HepG2 (cell line): ENCODE results near the gene RINL. TPM values are rescaled to one million over a fixed set of nuclear protein-coding genes. Genes with fewer than 3 reads are reported as not detected.

ENCODE experiments used
- ASH2L ChIP-seq: fragments of 300-600, 200-600 bp; sonication (generic); IDR thresholded peaks from 2 replicates; pipeline ENCODE4 v1.7.0; 2017; ENCODE audit warnings: low read depth, mild to moderate bottlenecking, moderate library complexity, mixed read lengths, low read length; ENCODE audit not compliant: insufficient read length
- ATF3 ChIP-seq: sonication (generic); formaldehyde crosslinking; IDR thresholded peaks from 2 replicates; pipeline ENCODE4 v1.4.0; 2020; ENCODE audit warnings: missing genetic modification reagents
- CHCHD3 ChIP-seq: sonication (generic); formaldehyde crosslinking; IDR thresholded peaks from 2 replicates; pipeline ENCODE4 v1.8.0; 2022; ENCODE audit warnings: mild to moderate bottlenecking, missing genetic modification reagents, moderate library complexity
- KMT2A ChIP-seq: sonication (generic); formaldehyde crosslinking; IDR thresholded peaks from 2 replicates; pipeline ENCODE4 v1.4.0; 2020; ENCODE audit warnings: missing genetic modification reagents
- MTERF4 ChIP-seq: sonication (generic); formaldehyde crosslinking; IDR thresholded peaks from 2 replicates; pipeline ENCODE4 v1.8.0; 2023; ENCODE audit warnings: mild to moderate bottlenecking, missing genetic modification reagents
- RAD21 ChIP-seq: fragments of 450-650 bp; formaldehyde crosslinking; IDR thresholded peaks from 2 replicates; pipeline ENCODE4 v1.5.0; 2020; ENCODE audit warnings: mild to moderate bottlenecking
- SP1 ChIP-seq, 2 experiments: fragments of 450-650 bp in 1 of 2; sonication (generic) in 1 of 2; formaldehyde crosslinking in 1 of 2; IDR thresholded peaks; 2 replicates each; pipeline versions ENCODE4 v1.4.0 to v1.6.1; 2016 to 2020; ENCODE audit warnings: missing genetic modification reagents in 1 of 2
- TEAD3 ChIP-seq: optimal IDR thresholded peaks from 2 replicates; pipeline ENCODE3; 2016; ENCODE audit warnings: borderline replicate concordance
- ZNF251 ChIP-seq: sonication (generic); formaldehyde crosslinking; IDR thresholded peaks from 2 replicates; pipeline ENCODE4 v1.9.0; 2021; ENCODE audit warnings: mild to moderate bottlenecking, missing genetic modification reagents
- ZNF274 ChIP-seq: sonication (generic); formaldehyde crosslinking; IDR thresholded peaks from 2 replicates; pipeline ENCODE4 v1.5.1; 2020; ENCODE audit warnings: mild to moderate bottlenecking, missing genetic modification reagents
- ZNF382 ChIP-seq: sonication (generic); formaldehyde crosslinking; IDR thresholded peaks from 2 replicates; pipeline ENCODE4 v1.5.0; 2020; ENCODE audit warnings: missing genetic modification reagents, mild to moderate bottlenecking, borderline replicate concordance
- ZNF432 ChIP-seq: sonication (generic); formaldehyde crosslinking; IDR thresholded peaks from 2 replicates; pipeline ENCODE4 v1.5.0; 2020; ENCODE audit warnings: missing genetic modification reagents, mild to moderate bottlenecking, borderline replicate concordance
- ZNF562 ChIP-seq: sonication (generic); formaldehyde crosslinking; IDR thresholded peaks from 2 replicates; pipeline ENCODE4 v1.8.0; 2022; ENCODE audit warnings: missing genetic modification reagents, borderline replicate concordance
- polyA plus RNA-seq, 8 experiments: library from polyadenylated mRNA; depleted of rRNA in 3 of 8; stranded (reverse) in 7 of 8; unstranded in 1 of 8; fragments of >200 nt; fragmentation: Illumina TruSeq in 4 of 8; extraction: Trizol in 4 of 8; gene quantifications; 2 replicates each; pipeline versions ENCODE4 v1.2.1 to v1.2.3, GENCODE V29; 2011 to 2016; ENCODE audit warnings: low read depth in 4 of 8, missing spikeins in 1 of 8, mixed read lengths in 1 of 8; ENCODE audit not compliant: insufficient read depth in 1 of 8
- total RNA-seq, 5 experiments: library from RNA; depleted of rRNA; stranded (reverse); fragments of >200 nt; fragmentation: Illumina TruSeq; extraction: Trizol; gene quantifications; 2 replicates each; pipeline ENCODE4 v1.2.3, GENCODE V29; 2016; ENCODE audit warnings: low read depth in 1 of 5
- TF ChIP-seq, protein P1 (sequence below): sonication (generic); formaldehyde crosslinking; IDR thresholded peaks from 2 replicates; pipeline ENCODE4 v1.5.1; 2020; ENCODE audit warnings: mild to moderate bottlenecking, missing genetic modification reagents, borderline replicate concordance

RINL gene
- total and polyA plus RNA-seq, 2 of the 13 experiments (the other 11 are each of a cell fraction or from before 2014, with no cell fraction given): 11.4 to 18.0 TPM

DNA sequence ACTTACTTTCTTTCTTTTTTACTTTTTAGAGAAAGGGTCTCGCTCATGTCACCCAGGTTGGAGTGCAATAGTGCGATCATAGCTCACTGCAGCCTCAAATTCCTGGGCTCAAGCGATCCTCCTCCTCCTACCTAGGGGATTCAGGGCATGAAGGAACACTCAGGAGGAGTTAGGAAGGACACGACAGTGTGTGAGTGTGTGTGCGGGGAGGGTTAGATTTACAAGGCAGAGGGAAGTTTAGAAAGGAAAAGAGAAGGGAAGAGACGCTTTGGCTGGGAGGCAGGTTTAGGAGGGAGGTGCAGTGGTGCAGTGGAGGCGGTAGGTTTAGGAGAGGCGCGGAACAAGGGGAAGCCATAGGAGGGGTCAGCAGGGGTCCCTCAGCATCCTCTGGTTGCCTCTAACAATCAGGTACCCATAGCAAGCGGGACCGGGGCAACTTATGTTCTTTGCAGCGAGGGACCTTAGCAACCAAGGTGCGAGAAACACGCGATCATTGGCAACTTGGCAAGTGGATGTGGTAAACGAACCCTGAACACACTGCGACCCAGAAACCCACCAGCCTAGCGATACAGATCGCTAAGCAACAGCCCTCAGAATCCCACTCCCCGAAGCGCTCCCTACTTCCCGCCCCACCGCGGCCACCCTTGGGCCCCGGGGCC lies 20.8 kb upstream of the RINL start (continued):
- TF ChIP-seq, protein P1, sequence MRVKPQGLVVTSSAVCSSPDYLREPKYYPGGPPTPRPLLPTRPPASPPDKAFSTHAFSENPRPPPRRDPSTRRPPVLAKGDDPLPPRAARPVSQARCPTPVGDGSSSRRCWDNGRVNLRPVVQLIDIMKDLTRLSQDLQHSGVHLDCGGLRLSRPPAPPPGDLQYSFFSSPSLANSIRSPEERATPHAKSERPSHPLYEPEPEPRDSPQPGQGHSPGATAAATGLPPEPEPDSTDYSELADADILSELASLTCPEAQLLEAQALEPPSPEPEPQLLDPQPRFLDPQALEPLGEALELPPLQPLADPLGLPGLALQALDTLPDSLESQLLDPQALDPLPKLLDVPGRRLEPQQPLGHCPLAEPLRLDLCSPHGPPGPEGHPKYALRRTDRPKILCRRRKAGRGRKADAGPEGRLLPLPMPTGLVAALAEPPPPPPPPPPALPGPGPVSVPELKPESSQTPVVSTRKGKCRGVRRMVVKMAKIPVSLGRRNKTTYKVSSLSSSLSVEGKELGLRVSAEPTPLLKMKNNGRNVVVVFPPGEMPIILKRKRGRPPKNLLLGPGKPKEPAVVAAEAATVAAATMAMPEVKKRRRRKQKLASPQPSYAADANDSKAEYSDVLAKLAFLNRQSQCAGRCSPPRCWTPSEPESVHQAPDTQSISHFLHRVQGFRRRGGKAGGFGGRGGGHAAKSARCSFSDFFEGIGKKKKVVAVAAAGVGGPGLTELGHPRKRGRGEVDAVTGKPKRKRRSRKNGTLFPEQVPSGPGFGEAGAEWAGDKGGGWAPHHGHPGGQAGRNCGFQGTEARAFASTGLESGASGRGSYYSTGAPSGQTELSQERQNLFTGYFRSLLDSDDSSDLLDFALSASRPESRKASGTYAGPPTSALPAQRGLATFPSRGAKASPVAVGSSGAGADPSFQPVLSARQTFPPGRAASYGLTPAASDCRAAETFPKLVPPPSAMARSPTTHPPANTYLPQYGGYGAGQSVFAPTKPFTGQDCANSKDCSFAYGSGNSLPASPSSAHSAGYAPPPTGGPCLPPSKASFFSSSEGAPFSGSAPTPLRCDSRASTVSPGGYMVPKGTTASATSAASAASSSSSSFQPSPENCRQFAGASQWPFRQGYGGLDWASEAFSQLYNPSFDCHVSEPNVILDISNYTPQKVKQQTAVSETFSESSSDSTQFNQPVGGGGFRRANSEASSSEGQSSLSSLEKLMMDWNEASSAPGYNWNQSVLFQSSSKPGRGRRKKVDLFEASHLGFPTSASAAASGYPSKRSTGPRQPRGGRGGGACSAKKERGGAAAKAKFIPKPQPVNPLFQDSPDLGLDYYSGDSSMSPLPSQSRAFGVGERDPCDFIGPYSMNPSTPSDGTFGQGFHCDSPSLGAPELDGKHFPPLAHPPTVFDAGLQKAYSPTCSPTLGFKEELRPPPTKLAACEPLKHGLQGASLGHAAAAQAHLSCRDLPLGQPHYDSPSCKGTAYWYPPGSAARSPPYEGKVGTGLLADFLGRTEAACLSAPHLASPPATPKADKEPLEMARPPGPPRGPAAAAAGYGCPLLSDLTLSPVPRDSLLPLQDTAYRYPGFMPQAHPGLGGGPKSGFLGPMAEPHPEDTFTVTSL (CRISPR knock-in tag): no peak
- TF ChIP-seq CHCHD3 (CRISPR knock-in tag) (peak; percentile 53; the same call in 1 of the 2 replicates), RAD21 (CRISPR knock-in tag) (no peak), ATF3 (no peak), TEAD3 (peak; percentile 9), SP1 (IDR thresholded peaks at IDR 0.05) (no peak), SP1 (CRISPR knock-in tag; IDR thresholded peaks at IDR 0.05) (peak; percentile 13; the same call in 1 of the 2 replicates), KMT2A (CRISPR knock-in tag) (no peak), ZNF251 (CRISPR knock-in tag) (no peak), ZNF382 (CRISPR knock-in tag) (no peak), ASH2L (no peak), MTERF4 (CRISPR knock-in tag) (peak; percentile 11; the same call in 1 of the 2 replicates), ZNF562 (CRISPR knock-in tag) (no peak), ZNF432 (CRISPR knock-in tag) (no peak), ZNF274 (no peak)
